SHP77 treated with DMSO at 0.1 percent for 48 hours (cell line): ENCODE measurements around the gene CEL.
"Not testable (repeated sequence)": the region's sequence is repeated elsewhere in the genome, so short reads cannot be mapped to it uniquely, and the experiment has no call there.

Experiments used
- DNase-seq: peaks from one replicate; lab custom pipeline; 2025; lab: John Stamatoyannopoulos, UW

Gene CEL

DNA sequence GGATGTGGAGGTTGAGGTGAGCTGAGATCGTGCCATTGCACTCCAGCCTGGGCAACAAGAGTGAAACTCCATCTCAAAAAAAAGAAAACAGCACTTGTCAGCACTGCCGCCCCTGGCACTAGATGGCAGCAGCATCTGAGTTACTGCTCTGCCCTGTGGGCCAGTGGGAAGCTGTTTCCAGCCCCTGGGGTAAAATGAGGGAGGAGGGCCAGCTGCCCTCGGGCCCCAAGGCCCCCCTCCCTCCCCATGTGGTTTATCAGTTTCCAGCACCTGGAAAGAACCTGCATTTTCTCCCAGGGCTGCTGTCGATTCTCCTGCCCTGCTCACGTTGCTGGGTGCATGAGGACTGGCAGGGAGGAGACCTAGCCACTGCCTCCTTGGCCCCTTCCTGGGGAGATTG is 13.2 kb upstream of the CEL start:
- DNase-seq, result no peak

DNA sequence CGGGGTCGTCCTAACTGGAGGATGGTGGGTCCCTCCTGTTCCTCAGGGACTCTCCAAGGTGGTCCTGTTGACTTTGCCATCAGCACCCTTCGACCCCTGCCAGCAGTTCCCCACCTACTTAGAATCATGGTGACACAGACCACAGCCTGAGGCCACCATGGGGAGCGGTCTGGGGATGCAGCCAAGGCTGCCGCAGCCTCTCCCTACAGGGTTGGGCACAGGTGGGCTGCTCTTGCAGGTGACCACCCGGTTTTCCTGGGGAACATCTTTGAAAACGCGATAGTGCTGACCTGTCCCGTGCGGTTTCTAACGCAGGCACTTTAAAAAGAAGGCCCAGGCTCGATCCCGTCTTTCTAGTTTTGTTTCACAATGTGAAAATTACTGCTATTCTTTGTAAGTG is 12.7 kb upstream of the CEL start:
- DNase-seq, result no peak

DNA sequence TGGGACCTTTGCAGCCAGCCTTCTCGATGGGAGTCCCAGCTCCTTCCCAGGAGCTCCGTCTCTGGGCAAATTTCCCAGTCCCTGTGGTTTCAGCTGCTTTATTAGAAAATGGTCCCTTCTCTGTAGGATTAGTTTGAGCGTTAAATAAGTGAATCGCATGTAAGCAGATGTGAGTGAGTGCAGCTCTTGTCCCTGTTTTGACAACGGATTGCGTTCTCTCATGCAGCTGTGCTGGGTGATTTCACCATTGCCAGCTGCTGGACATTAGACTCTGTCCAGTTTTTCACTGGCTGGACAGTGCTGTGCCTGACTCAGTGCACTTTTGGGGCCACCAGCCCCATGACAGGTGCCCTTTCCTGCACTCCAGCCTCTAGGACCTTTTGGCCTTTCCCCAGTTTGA is 11.6 kb upstream of the CEL start:
- DNase-seq, result peak; percentile 27

DNA sequence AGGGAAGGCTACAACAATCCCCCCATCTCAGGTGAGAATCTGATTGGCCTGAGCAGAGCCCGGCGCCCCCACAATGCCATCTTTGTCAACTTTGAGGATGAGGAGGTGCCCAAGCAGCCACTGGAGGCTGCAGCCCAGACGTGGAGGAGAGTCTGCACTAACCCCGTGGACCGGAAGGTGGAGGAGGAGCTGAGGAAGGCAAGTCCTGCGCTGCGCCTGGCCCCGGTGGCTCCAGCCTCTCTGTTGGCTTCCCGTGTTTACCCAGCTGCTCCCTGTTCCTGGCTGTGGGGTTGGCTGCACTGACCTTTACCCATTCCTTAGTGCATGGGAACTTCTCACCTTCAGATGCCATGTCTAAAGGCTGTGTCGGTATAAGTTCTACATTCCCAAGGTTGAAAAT is 11.0 kb upstream of the CEL start:
- DNase-seq, result peak; percentile 62

DNA sequence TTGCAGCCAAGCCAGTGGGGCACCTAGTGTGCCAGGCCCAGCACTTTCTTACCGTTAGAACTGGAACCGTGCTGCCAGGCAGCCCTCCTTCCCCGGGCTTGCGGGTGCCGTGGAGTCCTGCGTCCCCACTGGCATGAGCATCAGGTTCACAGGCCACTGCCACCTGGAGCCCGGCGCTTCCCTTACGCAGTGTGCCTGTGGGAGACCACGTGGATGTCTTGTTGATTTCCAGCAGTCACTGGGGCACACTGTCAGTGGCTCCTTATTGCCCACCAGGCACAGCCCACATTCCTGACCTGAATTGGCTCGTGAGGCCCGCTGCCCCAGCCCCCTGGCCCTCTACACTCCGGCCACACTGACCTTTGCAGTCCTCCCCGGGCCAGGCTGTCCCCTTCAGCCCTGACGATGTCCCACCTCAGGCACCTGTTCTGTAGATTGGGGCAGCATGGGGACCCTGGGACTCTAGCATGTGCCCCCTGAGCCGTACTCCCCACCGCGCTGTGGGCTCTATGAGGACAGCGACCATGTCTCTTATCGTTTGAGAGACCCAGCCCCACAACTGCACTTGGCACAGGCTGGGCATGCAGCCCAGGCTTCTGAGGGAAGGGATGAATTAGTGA is 10.4 kb upstream of the CEL start:
- no peak for DNase-seq

DNA sequence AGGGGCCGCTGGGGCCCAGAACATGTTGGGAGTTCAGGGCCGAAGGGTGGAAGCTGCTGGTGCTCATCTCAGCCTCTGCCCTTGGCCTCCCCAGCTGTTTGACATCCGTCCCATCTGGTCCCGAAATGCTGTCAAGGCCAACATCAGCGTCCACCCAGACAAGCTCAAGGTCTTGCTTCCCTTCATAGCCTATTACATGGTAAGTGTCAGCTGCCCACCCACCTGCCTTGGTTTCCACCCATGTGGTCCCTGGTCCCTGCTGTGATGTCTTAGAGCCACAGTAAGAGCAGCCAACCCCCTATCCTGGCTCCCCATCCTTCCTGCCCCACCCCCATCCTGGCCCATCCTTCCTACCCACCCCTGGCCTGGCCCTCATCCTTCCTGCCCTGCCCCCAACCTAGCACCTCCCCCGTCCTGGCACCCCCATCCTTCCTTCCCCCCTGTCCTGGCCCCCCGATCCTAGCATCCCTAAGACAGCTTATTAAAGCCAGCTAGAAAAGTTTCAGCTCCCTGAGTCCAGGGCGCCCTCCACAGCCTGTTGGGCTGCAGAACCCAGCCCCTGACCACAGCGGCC is 9.7 kb upstream of the CEL start:
- DNase-seq, result no peak

DNA sequence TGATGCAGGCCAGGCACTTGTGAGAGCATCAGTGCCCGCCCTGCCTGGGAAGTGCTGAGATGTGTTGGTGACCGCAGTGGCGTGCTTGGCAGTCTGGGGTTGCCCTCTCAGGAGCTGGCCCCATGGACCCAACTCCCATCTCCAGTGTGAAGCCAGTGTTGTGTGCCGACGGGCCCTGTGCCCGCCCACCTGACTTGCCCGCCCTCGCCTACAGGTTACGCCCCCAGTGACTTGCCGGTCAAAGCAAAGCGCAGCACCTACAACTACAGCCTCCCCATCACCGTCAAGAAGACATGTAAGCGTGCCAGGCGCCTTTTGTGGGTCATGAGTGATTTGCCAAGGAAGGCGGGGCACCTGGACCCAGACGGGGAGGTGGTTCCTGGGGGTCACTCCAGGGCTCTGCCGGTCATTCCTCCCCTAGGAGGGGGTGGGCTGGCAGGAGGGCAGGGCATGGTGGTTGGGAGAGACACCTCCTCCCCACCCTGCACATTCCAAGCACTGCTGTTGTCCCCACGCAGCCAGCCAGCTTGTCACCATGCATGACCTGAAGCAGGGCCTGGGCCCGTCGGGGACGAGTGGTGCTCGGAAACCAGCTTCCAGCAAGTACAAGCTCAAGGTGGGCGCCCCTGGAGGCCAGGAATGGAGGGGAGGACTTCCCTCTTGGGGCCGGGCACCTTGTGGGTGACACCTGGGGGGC is 7.4 kb upstream of the CEL start:
- DNase-seq, result no peak

DNA sequence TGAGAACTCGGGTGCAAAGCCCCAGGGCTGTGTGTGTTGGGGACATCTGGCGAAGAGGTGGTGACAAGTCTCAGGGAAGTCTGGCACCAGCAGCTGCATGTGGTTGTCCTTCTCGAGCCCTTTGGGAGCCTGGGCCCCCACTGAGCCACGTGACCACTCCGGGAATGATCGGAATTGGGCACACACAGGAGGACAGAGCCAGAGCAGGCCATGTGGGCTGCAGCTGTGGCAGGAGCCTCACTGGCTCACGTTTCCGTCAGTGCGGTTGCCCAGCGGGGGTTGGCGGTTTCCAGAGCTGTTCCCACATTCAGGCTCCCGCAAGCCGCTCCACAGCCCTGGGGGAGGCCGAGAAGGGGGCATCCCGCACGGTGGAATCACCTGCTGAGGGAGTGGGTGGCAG is 6.8 kb upstream of the CEL start:
- DNase-seq, result no peak

DNA sequence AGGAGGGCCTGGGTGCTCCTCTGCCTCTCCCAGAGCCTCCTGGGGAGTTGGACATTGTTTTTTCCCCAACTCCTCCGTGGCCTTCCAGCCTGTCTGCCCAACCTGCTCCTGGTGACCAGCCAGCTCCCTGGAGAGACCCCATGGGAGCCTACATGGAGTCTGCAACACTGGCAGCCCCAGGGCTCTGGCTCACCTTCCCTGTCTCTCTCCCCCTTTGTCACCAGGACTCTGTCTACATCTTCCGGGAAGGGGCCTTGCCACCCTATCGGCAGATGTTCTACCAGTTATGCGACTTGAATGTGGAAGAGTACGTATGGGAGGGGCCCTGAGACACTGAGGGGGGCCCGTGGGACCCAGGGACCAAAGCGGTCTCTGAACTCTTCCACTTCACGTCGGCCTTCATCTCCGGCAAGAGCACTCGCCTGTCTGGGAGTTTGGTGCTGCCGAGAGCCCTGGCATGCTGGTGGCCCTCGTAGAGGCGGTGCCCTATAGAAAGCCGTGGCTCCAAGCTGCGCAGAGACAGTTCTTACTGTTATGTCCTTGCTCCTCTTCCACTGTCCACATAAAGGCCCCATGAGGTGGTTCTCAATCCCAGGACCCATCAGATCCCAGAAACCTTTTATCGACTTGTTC is 5.9 kb upstream of the CEL start:
- no peak for DNase-seq

DNA sequence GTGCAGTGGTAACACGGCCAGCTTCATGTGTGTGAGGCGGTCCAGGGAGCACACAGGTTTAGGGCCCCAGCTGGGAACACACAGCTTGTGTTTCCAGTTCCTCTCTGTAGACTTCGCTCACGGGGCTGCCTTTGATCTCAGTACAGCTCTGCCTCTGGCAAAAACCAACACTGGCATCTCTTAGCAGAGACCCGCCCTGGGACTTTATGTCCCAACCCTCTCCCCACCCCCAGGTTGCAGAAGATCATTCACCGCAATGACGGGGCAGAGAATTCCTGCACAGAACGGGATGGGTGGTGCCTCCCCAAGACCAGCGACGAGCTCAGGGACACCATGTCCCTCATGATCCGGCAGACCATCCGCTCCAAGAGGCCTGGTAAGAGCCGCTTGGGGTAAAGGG is 5.2 kb upstream of the CEL start:
- DNase-seq, result no peak

DNA sequence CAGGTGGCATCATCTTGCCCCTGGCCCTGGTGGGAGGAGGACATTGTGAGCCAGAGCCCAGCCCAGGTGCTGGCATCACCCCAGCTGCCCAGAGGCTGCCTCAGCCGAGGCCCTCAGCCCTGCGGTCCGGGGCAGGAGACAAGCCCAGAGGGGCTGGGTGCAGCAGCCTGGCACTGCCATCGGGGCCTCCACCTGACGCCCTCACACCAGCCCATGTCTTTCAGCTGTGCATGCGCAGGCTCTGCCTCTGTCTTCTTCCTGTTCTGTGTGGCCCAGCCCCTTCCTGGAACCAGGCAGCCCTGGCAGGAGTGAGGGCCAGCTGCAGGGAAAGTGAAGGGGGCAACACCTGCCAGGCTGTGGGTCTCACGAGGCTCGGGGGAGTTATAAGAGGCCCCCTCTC is 4.8 kb upstream of the CEL start:
- no peak for DNase-seq

DNA sequence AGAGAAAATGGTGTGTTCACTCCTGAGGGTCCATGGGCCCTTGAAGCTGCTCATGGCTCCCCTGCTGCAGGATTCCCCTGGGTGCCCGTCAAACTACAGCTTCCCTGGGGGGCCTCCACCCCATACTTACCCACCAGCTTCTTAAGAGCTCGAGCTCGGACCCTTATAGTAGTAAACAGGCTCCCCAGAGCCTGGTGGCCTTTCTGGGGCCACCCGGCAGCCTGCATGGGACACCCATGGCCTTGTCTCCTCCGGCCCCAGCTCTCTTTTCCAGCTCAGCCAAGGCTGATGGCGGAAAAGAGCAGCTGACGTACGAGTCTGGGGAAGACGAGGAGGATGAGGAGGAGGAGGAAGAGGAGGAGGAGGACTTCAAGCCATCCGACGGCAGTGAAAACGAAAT is 4.2 kb upstream of the CEL start:
- no peak for DNase-seq

DNA sequence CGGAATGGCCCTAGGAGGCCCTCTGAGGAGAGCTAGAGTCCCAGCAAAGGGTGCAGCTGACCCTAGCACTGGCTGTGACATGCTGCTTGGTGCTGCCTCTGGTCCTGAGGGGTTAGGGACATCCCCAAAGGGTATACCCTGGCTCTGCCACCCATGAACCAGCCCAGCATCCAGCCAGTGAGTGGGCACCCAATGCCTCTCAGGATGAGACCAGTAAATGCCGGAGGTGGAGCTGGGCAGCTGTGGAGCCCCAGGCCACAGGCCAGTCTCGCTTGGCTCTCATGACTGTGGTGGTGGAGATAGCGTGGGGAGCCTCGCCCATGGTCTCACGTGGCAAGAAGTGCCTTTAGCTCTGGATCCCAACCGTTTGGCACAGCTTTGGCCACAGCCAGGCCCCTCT is 3.7 kb upstream of the CEL start:
- no peak for DNase-seq

DNA sequence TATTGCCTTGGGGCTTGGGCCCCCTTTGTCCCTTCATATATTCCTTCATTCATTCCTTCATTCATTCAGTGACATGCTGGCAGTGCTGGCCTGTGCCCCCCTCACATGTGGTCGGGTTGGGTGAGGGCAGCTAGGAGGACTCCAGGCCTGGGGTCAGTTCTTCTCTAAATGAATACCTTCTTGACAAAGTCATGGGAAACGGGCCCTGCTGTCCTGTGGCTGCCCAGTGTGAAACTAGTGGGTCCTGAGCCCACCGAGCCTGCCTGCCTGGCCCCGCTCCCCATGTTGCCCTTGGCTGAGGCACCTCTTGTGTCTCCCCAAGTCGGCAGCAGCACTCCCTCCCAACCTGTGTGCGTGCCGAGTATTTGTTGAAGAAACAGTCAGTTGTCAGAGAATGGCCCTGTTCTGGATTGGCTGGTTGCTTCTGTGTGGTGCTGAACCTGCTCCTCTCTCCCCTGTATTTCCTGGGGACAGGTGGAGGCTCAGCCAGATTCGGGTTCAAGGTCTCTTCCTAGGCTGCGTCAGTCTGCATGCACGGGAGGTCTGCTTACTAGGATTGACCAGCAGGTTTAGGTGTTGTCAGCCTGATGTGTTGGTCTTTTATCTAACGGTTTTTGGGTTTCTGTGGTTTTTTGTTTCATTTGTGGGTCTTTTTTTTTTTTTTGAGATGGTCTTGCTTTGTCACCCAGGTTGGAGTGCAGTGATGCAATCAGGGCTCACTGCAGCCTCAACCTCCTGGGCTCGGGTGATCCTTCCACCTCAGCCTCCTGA is 3.0 kb upstream of the CEL start:
- no peak for DNase-seq

DNA sequence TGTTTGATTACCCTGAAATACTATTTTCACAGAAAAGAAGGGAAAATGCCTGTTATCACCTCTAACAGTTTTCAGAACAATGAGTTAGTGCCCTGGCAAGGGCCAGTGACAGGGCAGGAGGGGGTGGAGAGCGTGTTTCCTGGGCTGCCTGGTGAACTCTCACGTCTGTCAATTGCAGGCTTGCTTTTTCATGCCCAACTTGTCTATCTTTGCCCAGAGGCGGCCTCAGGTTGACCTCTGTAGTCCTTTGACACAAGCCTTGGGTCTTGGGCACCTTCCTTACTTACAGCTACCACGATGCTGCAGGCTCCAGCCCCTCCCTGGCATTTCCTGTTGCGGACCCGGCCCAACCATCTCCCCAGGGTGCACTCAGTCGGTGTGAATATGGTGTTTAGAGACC is 2.2 kb upstream of the CEL start:
- no peak for DNase-seq

DNA sequence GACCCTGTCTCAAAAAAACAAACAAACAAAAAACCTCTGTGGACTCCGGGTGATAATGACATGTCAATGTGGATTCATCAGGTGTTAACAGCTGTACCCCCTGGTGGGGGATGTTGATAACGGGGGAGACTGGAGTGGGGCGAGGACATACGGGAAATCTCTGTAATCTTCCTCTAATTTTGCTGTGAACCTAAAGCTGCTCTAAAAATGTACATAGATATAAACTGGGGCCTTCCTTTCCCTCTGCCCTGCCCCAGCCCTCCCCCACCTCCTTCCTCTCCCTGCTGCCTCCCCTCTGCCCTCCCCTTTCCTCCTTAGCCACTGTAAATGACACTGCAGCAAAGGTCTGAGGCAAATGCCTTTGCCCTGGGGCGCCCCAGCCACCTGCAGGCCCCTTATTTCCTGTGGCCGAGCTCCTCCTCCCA is 1.4 kb upstream of the CEL start:
- DNase-seq, result no peak

DNA sequence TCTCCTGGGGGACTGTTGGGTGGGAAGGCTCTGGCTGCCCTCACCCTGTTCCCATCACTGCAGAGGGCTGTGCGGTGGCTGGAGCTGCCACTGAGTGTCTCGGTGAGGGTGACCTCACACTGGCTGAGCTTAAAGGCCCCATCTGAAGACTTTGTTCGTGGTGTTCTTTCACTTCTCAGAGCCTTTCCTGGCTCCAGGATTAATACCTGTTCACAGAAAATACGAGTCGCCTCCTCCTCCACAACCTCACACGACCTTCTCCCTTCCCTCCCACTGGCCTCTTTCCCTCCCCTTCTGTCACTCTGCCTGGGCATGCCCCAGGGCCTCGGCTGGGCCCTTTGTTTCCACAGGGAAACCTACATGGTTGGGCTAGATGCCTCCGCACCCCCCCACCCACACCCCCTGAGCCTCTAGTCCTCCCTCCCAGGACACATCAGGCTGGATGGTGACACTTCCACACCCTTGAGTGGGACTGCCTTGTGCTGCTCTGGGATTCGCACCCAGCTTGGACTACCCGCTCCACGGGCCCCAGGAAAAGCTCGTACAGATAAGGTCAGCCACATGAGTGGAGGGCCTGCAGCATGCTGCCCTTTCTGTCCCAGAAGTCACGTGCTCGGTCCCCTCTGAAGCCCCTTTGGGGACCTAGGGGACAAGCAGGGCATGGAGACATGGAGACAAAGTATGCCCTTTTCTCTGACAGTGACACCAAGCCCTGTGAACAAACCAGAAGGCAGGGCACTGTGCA is 590 bp upstream of the CEL start:
- DNase-seq, result not testable (repeated sequence)

DNA sequence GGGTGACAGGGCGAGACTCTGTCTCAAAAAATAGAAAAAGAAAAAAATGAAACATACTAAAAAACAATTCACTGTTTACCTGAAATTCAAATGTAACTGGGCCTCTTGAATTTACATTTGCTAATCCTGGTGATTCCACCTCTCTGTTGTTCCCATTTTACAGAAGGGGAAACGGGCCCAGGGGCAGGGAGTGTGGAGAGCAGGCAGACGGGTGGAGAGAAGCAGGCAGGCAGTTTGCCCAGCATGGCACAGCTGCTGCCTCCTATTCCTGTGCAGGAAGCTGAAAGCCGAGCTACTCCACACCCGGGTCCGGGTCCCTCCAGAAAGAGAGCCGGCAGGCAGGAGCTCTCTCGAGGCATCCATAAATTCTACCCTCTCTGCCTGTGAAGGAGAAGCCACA is 788 bp downstream of the CEL start:
- not testable (repeated sequence) for DNase-seq

DNA sequence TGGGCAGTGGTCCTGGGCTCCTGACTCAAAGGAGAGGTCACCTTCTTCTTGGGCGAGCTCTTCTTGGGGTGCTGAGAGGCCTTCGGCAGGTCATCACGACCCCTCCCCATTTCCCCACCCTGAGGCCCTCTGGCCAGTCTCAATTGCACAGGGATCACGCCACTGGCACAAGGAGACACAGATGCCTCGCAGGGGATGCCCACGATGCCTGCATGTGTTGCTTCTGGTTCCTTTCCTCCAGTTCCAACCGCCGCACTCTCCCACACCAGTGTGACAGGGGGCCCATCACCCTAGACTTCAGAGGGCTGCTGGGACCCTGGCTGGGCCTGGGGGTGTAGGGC is 1.3 kb downstream of the CEL start:
- no peak for DNase-seq

DNA sequence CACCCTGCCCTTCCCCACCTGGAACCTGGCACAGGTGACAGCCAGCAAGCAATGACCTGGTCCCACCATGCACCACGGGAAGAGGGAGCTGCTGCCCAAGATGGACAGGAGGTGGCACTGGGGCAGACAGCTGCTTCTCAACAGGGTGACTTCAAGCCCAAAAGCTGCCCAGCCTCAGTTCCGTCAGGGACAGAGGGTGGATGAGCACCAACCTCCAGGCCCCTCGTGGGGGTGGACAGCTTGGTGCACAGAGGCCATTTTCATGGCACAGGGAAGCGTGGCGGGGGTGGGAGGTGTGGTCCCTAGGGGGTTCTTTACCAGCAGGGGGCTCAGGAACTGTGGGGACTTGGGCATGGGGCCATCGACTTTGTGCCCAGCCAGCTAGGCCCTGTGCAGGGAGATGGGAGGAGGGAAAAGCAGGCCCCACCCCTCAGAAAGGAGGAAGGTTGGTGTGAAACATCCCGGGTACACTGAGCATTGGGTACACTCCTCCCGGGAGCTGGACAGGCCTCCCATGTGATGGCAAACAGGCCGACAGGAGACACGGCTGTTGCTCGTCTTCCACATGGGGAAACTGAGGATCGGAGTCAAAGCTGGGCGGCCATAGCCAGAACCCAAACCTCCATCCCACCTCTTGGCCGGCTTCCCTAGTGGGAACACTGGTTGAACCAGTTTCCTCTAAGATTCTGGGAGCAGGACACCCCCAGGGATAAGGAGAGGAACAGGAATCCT is 1.9 kb downstream of the CEL start:
- no peak for DNase-seq
